Activated CD8-positive, alpha-beta memory T cell treated with anti-CD3 and anti-CD28 coated beads for 1 hour (primary cell): ENCODE results near the gene SFXN1.
"Not testable (repeated sequence)": the region's sequence is repeated elsewhere in the genome, so short reads cannot be mapped to it uniquely, and the experiment has no call there.

Experiments used
- DNase-seq, 2 donors: peaks; one replicate each; pipeline ENCODE4 v3.0.0-alpha.2; 2020; ENCODE audit warnings: low read depth in 1 of 2; ENCODE audit errors: extremely low read depth in 1 of 2

The SFXN1 gene, protein sequence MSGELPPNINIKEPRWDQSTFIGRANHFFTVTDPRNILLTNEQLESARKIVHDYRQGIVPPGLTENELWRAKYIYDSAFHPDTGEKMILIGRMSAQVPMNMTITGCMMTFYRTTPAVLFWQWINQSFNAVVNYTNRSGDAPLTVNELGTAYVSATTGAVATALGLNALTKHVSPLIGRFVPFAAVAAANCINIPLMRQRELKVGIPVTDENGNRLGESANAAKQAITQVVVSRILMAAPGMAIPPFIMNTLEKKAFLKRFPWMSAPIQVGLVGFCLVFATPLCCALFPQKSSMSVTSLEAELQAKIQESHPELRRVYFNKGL

DNA sequence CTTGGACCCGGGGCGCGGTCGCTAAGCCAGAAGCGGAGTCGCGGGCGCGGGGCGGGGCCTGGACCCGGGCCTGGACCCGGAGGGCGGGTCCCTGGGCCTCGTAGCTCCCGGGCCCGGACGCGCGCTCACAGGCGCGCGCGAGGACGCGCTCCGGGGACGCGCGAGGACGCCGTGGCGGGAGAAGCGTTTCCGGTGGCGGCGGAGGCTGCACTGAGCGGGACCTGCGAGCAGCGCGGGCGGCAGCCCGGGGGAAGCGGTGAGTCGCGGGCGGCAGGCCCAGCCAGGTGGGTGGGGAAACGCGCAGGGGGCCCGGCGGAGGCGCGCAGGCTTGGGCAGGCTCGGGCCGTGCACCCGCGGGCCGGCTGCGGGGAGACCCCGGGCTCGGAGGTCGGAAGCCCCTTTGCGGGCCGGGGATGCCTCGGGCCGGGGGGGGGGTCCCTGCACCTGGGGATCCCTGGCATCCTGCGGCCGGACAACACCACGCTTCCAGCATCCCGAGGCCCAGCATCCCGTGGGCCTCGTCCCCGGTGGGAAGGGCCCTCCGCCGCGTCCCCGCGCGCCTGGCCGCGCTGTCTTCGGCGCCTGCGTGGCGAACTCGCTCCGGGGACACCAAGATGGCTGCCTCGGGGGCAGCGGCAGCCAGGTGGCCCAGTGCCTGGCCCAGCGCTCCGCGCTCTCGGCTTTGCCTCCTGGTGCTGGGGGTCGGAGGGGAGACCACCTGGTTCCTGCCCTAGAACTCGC is at the start of gene SFXN1:
Gene SFXN1, plus strand, starts transcription at position 177 of the 741 bp plus-strand sequence. CDS start 13,544 bp downstream, outside the sequence.
- DNase-seq, result peak; percentile 11 to 66

DNA sequence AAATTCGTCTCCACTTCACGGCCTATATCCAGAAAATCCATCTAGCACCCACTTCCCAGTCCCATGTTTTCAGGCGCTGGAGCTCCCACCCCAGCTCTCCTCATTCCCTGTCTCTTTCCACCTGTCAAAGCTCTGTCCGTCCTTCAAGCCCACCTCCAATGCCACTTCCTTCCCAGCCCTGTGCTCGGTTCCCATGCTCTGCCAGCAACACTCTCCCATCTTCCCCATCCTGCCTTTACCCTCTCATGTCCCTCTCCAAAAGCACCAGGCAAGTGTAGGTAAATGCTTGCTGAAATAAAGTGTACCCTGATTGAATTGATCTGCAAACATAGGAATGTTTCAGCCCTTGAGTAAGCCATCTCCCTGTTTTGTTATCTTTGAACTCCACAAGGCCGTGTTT is 43.6 kb upstream of the SFXN1 start:
- no peak for DNase-seq

- DNase-seq, result no peak
Observed at GRCh38 chr5:175436359-175436758, 42.0 kb upstream of the SFXN1 start.

GRCh38 chr5:175438234-175438857 is 40.0 kb upstream of the SFXN1 start:
- DNase-seq, result no peak

DNA sequence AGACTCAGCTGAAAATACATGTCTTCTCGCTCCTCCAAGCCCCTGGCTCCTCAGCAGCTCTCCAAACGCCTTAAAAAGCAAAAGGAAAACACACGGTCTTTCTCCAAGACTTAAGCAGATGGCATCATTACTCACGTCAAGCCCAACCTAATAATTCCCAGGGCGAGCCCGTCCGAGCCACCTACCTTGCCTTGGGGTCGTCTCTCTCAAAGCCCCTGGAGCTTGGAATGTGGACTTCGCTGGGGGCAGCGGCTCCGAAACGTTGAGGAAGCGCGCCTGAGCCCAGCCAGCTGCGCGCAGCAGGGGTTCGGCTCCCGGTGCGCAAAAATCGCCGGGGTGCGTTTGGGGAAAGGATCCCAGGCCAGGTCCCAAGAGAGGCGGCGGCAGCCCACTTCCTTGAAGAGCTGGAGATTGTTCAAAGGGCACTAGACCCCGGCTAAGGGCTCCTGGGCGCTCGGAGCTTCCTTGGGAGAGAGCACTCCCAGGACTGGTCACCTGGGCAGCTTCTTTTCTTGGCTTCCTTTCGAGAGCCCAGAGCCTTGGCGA is 34.8 kb upstream of the SFXN1 start:
- no peak for DNase-seq

DNA sequence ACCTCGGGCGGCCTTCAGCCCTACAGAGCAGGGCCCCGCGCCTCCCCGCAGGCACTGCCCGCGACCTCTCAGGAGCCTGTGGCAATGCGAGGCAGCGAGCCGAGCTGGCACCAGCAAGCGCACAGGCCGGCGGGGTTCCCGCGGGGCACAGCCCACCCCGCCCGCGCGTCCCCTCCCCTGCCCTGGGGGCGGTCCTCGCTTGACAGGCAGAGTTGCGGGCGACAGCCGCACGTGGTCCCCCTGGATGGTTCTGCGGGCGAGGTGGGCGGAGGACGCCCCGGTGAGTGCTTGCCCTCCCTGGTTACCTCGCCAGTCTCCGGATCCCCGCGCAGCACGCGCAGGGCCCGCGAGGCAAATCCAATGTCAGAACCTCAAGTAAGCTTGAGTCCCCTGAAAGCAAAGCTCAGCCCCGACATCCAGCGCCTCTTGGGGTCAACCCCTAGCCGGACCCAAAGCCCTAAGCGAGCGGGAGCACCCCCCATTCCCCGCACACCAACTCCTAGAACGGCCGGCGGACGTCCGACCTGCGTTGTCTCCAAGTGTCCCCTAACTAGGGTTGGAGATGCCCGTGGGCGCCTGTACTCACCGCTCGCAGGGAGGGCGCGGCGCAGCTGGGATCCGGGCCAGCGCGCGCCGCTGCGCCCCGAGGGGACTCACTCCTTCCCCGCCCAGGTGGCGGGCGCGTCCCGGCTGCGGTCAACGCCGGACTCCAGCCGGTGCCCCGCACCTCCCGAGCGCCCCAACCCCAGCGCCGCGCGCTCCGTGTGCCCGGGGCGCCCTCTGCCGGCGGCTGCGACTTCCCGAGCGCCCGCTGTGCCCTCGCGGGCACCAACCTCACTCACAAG is 34.1 kb upstream of the SFXN1 start, which contains the start of gene DRD1:
Gene DRD1, minus strand, starts transcription at position 123 of the 845 bp plus-strand sequence. CDS start 1,083 bp downstream, outside the sequence.
- peak in 1 of 2 donors; percentile 33 for DNase-seq

DNA sequence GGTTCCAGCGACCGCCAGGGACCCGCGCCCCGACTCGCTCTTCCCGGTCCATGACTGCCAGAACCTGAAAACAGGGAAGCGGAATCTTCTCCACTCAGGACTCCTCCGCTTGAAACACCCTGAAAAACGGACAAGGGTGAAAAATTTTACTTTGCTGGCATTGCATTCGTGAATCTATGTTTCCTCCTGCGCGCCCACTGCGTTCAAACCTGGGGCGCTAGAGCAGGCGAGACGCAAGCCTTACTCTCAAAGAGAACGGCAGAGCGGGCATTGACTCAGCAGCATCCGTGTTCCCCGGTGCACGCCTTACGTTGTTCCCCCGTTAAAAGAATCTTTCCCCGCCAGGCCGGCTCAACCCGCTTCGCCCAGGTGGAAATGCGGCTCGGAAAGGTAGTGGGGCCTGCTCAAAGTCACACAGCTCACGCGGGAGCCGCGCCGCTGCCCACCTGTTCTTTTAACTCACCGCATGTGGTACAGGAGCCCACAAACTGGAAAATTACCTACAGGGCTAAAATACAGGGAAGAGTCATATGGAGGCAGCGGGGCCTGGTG is 33.4 kb upstream of the SFXN1 start:
- no peak for DNase-seq

DNA sequence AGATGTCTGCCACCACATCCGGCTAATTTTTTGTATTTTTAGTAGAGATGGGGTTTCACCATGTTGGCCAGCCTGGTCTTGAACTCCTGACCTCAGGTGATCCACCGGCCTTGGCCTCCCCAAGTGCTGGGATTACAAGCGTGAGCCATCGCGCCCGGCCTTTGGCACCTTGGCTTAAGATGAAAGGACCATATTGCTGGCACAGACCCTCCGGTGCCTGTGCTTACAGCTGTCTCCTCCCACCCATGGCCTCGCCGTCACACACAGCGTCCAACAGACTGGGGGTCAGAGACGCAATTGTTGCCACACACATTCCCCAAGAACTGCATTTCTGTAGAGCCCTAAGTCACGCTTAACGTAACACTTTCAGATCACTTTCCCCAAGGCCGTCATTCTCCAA is 32.0 kb upstream of the SFXN1 start:
- DNase-seq, result not testable (repeated sequence)

DNA sequence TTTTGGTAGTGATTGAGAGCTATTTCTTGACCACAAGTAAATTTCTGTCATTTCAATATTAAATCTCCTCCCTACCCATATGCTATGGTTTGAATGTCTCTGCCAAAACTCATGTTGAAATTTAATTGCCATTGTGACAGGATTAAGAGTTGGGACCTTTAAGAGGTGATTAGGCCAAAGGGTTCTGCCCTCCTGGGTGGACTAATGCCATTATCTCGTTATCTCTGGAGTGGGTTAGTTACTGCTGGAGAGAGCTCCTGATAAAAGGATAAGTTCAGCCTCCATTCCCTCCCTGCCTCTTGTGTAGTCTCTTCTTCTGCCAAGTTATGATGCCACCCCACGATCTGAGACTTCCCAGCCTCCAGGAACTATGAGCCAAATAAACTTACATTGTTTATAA is 30.8 kb upstream of the SFXN1 start:
- DNase-seq, result no peak

- DNase-seq, result no peak
Observed at GRCh38 chr5:175448276-175448675, 30.1 kb upstream of the SFXN1 start.

DNA sequence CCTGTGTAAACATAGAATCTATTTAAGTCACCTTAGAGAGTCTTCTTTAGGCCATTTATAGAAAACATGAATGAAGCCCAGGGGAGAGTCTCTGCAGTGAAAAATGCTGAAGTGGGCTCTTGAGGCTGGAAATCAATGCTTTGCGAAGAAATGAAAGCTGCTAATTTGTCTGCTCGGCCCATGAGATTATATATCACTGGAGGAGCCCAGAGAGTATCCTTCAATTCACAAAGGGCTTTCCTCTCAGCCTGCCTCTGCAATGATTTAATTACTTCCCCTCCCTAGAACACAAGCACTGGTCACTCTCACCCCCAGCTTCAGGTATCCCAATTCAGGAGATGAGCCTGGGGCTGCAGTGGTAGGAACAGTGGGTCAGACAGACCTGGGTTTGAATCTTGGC is 26.2 kb upstream of the SFXN1 start:
- no peak for DNase-seq

DNA sequence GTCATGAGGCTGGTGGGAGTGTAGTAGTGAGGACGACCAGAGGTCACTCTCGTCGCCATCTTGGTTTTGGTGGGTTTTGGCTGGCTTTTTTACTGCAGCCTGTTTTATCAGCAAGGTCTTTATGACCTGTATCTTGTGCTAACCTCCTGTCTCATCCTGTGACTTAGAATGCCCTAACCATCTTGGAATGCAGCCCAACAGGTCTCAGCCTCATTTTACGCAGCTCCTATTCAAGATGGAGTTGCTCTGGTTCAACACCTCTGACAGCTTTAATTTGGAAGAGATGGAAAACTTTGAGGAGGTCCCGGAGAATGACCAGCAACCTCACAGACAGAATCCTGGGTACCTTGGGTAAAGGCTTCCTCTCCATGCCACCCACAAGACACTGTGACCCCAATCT is 24.0 kb upstream of the SFXN1 start:
- DNase-seq, result not testable (repeated sequence)

DNA sequence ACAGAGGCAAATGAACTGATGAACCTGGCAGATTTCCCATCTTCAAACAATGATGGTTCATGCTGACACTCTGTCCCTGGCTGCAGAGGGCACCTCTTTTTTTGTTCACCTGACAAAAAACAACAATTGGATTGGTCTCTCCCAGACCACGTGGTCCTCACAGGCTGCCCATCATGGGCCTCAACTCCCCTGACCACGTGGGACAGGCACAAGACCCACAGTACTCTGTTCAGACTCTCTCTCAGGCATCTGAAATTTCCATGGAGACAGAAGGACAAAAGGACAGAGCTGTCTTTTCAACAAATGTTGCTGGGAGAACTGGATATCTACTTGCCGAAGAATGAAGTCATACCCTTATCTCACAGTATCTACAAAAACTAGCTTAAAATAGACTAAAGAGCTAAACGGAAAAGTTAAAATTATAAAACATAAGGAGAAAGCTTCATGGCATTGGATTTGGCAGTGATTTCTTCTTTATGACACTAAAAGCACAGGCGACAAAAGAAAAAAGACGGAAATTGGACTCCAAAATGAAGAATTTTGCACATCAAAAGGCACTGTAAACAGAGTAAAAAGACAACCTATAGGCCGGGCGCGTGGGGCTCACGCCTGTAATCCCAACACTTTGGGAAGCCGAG is 22.1 kb upstream of the SFXN1 start:
- no peak for DNase-seq

DNA sequence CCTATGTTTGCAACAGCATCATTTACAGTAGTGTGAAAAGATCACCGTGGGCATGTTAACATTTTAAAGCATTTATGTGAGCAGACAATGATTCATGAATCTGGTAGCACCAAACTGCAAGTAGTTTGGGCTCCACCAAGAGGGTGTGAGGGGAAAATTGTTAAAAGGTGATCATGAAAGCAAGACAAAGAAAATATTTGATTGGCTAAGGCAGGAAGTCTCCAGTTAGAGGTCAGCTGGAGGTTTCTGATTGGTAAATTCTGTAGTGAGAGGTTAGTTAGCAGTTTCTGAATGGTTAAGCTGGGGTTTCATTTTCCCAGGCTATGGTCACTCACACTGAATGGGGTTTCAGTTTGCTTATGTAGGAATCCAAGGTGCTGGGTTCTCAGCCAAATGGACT is 20.9 kb upstream of the SFXN1 start:
- no peak for DNase-seq

GRCh38 chr5:175460126-175460525 is 18.2 kb upstream of the SFXN1 start:
- DNase-seq, result no peak

- DNase-seq, result no peak
Observed at GRCh38 chr5:175460552-175460951, 17.8 kb upstream of the SFXN1 start.

DNA sequence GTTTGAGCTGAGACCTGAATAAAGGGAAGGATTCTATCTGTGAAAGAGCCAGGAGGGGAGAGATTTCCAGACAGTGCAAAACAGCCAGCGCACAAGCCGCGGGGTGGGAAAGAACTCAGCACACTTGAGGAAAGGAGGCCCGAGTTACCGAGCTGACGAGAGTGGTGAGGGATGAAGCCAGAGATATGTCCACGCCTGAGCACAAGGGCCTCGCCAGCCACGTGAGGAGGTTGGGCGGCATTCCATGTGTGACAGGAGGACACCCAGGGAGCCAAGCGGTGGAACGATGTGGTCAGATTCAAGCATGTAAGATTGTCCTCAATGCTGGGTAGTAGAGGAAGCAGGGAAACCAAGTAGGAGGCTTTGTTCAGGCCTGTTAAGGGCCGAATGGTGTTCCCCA is 17.0 kb upstream of the SFXN1 start:
- no peak for DNase-seq

DNA sequence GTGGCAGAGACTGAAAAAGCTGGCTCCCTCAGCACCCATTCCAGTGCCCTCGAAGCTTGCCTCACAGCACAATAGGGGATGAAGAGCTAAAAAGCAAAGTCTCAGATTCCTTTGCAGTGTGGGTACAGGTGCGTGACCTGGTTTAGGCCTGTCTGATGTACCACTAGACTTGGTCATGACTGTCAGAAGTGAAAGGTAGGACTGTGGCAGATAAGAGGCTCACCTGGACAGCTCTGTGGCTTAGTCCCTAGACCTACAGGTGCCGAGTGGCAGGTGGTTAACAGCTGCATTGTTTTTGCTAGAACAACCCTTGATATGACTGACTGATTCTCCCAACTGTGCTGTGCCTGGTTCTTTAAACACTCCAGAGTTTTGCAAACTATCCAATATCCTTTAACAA is 14.7 kb upstream of the SFXN1 start:
- DNase-seq, result no peak

DNA sequence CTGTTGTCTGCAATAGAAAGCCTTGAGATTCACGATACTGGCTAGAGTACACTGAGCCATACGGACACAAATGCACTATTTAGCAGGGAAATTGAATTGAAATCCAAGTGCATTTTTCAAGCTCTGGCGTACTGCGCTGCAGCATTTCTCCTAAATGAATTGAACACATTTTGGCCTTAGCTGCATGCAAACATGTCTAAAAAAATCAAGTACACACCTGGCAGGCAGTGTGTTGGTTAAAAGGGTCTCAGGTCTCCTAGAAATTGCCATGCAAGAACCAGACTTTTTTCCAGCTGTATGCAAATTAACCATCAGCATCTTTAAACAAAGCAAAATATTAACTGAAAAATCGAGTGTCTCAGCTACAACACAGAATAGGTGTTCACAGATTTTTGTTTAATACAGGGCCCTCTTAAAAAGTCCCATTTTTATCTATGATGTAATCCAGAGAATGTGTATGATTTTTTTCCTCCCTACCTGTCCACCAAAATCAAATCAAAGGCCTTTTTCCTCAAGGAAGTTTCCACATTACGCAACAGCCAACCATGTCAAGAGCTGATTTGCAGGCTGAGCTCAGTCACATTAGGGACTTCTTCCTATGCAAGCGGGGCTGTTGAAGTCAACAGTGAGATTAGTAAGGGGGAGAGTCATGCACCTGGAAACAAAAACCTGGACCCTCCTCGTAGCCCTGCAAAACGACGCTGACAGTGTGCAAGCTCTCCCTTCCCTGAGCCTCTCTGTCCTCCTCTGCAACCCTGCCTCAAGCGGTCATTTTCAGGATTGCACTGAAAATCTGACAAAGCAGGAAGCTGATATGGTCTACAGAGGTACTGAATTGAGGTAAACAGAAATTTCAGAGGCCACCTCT is 14.1 kb upstream of the SFXN1 start:
- DNase-seq, result peak in 1 of 2 donors; percentile 46
